Liver (tissue), 3 donors: ENCODE measurements around the gene PUS3.

Source experiments
- CTCF ChIP-seq: fragments of 150-350 bp; IDR thresholded peaks from 2 replicates; pipeline ENCODE4 v1.5.1; 2017; ENCODE audit warnings: improper control_type of control experiment, low read depth, low read length; ENCODE audit not compliant: missing input control
- EGR1 ChIP-seq, 2 donors: IDR thresholded peaks; 2 replicates each; pipeline ENCODE4 v1.6.1; 2016 to 2018; ENCODE audit warnings: antibody characterized with exemption in 2 of 2, low read depth in 2 of 2
- FOXA2 ChIP-seq: IDR thresholded peaks from 2 replicates; pipeline ENCODE4 v1.6.1; 2016; ENCODE audit warnings: antibody characterized with exemption
- HNF4A ChIP-seq, 2 donors: conservative IDR thresholded peaks; 2 replicates each; pipeline ENCODE4 v1.6.1; 2016; ENCODE audit warnings: antibody characterized with exemption in 2 of 2, mild to moderate bottlenecking in 2 of 2
- HNF4G ChIP-seq: IDR thresholded peaks from 2 replicates; pipeline ENCODE4 v1.6.1; 2016; ENCODE audit warnings: antibody characterized with exemption
- JUND ChIP-seq, 2 donors: IDR thresholded peaks; 2 replicates each; pipeline ENCODE4 v1.6.1; 2016; ENCODE audit warnings: antibody characterized with exemption in 2 of 2
- MAX ChIP-seq: IDR thresholded peaks from 2 replicates; pipeline ENCODE4 v1.6.1; 2016; ENCODE audit warnings: antibody characterized with exemption
- RAD21 ChIP-seq, 2 donors: IDR thresholded peaks; 2 replicates each; pipeline ENCODE4 v1.6.1; 2016; ENCODE audit warnings: antibody characterized with exemption in 2 of 2, mild to moderate bottlenecking in 2 of 2
- SP1 ChIP-seq: IDR thresholded peaks from 2 replicates; pipeline ENCODE4 v1.6.1; 2018; ENCODE audit warnings: antibody characterized with exemption, mild to moderate bottlenecking
- TAF1 ChIP-seq: conservative IDR thresholded peaks from 2 replicates; pipeline ENCODE4 v1.6.1; 2016; ENCODE audit warnings: antibody characterized with exemption, mild to moderate bottlenecking
- YY1 ChIP-seq: IDR thresholded peaks from 2 replicates; pipeline ENCODE4 v1.6.1; 2016; ENCODE audit warnings: antibody characterized with exemption, mild to moderate bottlenecking
- ZBTB33 ChIP-seq: IDR thresholded peaks from 2 replicates; pipeline ENCODE4 v1.6.1; 2016; ENCODE audit warnings: antibody characterized with exemption
- TF ChIP-seq, protein P1 (sequence below): IDR thresholded peaks from 2 replicates; pipeline ENCODE4 v1.6.1; 2016; ENCODE audit warnings: antibody characterized with exemption, mild to moderate bottlenecking
- donor health status: healthy.
- donor health status: healthy.

DNA sequence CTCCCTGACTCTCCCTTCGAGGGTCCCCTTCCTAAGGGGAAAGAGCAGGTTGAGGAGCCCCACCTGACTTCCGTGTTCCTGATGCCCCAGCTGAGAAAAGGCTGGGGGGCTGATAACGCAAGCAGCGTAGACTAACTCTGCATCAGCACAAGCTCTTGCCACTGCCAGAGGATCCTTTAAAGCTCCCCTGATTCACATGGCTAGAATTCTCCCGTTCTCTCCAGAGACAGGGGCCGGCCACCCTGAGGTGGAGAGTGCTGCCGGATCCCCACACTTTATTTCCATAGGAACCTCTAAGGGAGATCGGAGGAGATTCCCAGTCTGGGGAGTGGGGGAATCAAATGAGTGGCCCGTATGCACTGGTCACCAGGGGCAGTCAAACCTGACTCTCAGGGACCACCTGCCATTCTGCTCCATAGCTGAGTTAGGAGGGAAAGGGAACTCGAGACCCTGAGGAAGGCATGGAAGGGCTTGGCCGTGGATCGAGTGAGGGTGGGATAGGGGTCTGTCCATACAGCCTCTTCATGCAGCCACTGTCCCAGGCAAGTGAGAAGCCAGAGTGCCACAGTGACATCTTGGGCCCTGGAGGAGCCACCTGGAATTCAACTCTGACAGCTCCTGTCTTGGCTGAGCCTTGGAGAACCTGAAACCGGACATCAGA, 41.5 kb upstream of the PUS3 start:
- TF ChIP-seq CTCF: no peak
- TF ChIP-seq RAD21 (IDR thresholded peaks at IDR 0.05): no peak
- no peak for TF ChIP-seq ZBTB33
- no peak for TF ChIP-seq MAX
- no peak for TF ChIP-seq YY1
- TF ChIP-seq HNF4G: no peak
- TF ChIP-seq, protein P1, sequence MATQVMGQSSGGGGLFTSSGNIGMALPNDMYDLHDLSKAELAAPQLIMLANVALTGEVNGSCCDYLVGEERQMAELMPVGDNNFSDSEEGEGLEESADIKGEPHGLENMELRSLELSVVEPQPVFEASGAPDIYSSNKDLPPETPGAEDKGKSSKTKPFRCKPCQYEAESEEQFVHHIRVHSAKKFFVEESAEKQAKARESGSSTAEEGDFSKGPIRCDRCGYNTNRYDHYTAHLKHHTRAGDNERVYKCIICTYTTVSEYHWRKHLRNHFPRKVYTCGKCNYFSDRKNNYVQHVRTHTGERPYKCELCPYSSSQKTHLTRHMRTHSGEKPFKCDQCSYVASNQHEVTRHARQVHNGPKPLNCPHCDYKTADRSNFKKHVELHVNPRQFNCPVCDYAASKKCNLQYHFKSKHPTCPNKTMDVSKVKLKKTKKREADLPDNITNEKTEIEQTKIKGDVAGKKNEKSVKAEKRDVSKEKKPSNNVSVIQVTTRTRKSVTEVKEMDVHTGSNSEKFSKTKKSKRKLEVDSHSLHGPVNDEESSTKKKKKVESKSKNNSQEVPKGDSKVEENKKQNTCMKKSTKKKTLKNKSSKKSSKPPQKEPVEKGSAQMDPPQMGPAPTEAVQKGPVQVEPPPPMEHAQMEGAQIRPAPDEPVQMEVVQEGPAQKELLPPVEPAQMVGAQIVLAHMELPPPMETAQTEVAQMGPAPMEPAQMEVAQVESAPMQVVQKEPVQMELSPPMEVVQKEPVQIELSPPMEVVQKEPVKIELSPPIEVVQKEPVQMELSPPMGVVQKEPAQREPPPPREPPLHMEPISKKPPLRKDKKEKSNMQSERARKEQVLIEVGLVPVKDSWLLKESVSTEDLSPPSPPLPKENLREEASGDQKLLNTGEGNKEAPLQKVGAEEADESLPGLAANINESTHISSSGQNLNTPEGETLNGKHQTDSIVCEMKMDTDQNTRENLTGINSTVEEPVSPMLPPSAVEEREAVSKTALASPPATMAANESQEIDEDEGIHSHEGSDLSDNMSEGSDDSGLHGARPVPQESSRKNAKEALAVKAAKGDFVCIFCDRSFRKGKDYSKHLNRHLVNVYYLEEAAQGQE: no peak
- TF ChIP-seq EGR1 (IDR thresholded peaks at IDR 0.05; ENCODE audit: low read depth in 2 of 2): no peak
- TF ChIP-seq FOXA2: no peak
- no peak for TF ChIP-seq SP1
- TF ChIP-seq TAF1: no peak
- TF ChIP-seq JUND (IDR thresholded peaks at IDR 0.05): no peak
- no peak for TF ChIP-seq HNF4A (conservative IDR thresholded peaks at IDR 0.05)
